HepG2 (cell line): ENCODE results near the gene AKAP10. TPM values are rescaled to one million over a fixed set of nuclear protein-coding genes. Genes with fewer than 3 reads are reported as not detected.

ENCODE experiments used
- ATAC-seq: fragments of 200-7000 bp; cut with Tn5 transposase; 3 replicates; pipeline ENCODE4 v1.9.1; 2020; ENCODE audit warnings: mild to moderate bottlenecking, moderate library complexity
- BruUV-seq: library from RNA; stranded (reverse); fragments of 400-500 nt; replicated peaks from 2 replicates; lab custom pipeline; 2021; lab: Mats Ljungman, UMichigan
- CTCF ChIA-PET: fragments of 300-600 bp; formaldehyde crosslinking; extraction: SDS; loops from one replicate; lab custom pipeline; 2021; ENCODE audit warnings: low total read pairs, inconsistent platforms, low intra/inter-chr PET ratio; lab: Yijun Ruan, JAX
- POLR2A ChIA-PET: fragments of 350-600 bp; sonication (Branson Sonifier 250); formaldehyde crosslinking; loops from one replicate; lab custom pipeline; 2020; ENCODE audit warnings: antibody characterized with exemption, inconsistent platforms; lab: Yijun Ruan, JAX
- DNase-seq: peaks from one replicate; pipeline ENCODE4 v3.0.0-alpha.2; 2015; ENCODE audit warnings: low spot score
- FAIRE-seq: peaks from 3 replicates; lab custom pipeline; 2011; peaks lifted over from hg19 to GRCh38; lab: Jason Lieb, UNC
- H2AFZ ChIP-seq: one replicate; pipeline ENCODE4 v1.6.1; 2011; ENCODE audit warnings: low read length, inconsistent platforms
- H3K27ac ChIP-seq: fragments of 300-600 bp; 3 replicates; pipeline ENCODE4 v1.8.0; 2011; ENCODE audit warnings: mixed run types, mild to moderate bottlenecking, mixed read lengths, low read length, inconsistent platforms; ENCODE audit not compliant: insufficient read depth; ENCODE audit errors: extremely low read length
- H3K27me3 ChIP-seq, 2 experiments: fragments of 200-600 bp in 1 of 2; 2 replicates in 1 of 2; 3 replicates in 1 of 2; pipeline versions ENCODE4 v1.6.0 to v1.8.0; 2011; ENCODE audit warnings: low read length in 2 of 2, mild to moderate bottlenecking in 2 of 2, moderate library complexity in 2 of 2, inconsistent platforms in 1 of 2; ENCODE audit not compliant: insufficient read depth in 2 of 2, control insufficient read depth in 1 of 2
- H3K36me3 ChIP-seq, 2 experiments: fragments of 200-600 bp in 1 of 2; replicated peaks in 1 of 2; 2 replicates in 1 of 2; 3 replicates in 1 of 2; pipeline versions ENCODE4 v1.5.1 to v1.8.0; 2011; ENCODE audit warnings: low read length in 2 of 2, inconsistent platforms in 1 of 2; ENCODE audit not compliant: insufficient read depth in 2 of 2, control insufficient read depth in 1 of 2
- H3K4me1 ChIP-seq: 2 replicates; pipeline ENCODE4 v1.5.1; 2012; ENCODE audit warnings: low read length, inconsistent platforms; ENCODE audit not compliant: insufficient read depth
- H3K4me2 ChIP-seq: 2 replicates; pipeline ENCODE4 v1.6.0; 2011; ENCODE audit warnings: low read depth, low read length, inconsistent platforms
- H3K4me3 ChIP-seq, 3 experiments: fragments of 200-600 bp in 1 of 3; sonication (generic), shearing (Covaris generic) in 1 of 3; replicated peaks in 1 of 3; 2 replicates each; pipeline ENCODE4 v1.5.1; 2011 to 2016; ENCODE audit warnings: low read length in 3 of 3, inconsistent platforms in 2 of 3, low read depth in 2 of 3, mild to moderate bottlenecking in 2 of 3, control low read depth in 1 of 3, mixed read lengths in 1 of 3; ENCODE audit not compliant: insufficient read depth in 1 of 3
- H3K79me2 ChIP-seq: one replicate; pipeline ENCODE4 v1.6.1; 2011; ENCODE audit warnings: low read length, inconsistent platforms; ENCODE audit not compliant: insufficient read depth
- H3K9ac ChIP-seq: 2 replicates; pipeline ENCODE4 v1.6.0; 2011; ENCODE audit warnings: mild to moderate bottlenecking, low read depth, low read length, inconsistent platforms; ENCODE audit not compliant: insufficient read depth
- H3K9me3 ChIP-seq: 2 replicates; pipeline ENCODE4 v1.5.1; 2012; ENCODE audit warnings: mild to moderate bottlenecking, low read length
- H4K20me1 ChIP-seq: 2 replicates; pipeline ENCODE4 v1.6.0; 2011; ENCODE audit warnings: inconsistent platforms, mild to moderate bottlenecking, low read length, moderate library complexity; ENCODE audit not compliant: insufficient read depth
- CSRNP1 ChIP-seq: sonication (generic); formaldehyde crosslinking; IDR thresholded peaks from 2 replicates; pipeline ENCODE4 v1.8.1; 2023; ENCODE audit warnings: mild to moderate bottlenecking, missing genetic modification reagents
- EEA1 ChIP-seq: sonication (generic); formaldehyde crosslinking; IDR thresholded peaks from 2 replicates; pipeline ENCODE4 v1.5.1; 2020; ENCODE audit warnings: mild to moderate bottlenecking, missing genetic modification reagents, borderline replicate concordance
- ETV5 ChIP-seq: IDR thresholded peaks from 2 replicates; pipeline ENCODE4 v1.6.1; 2018; ENCODE audit warnings: missing biosample characterization, missing genetic modification reagents, inconsistent platforms, borderline replicate concordance
- HMG20B ChIP-seq: conservative IDR thresholded peaks from 2 replicates; pipeline ENCODE4 v1.6.1; 2016; ENCODE audit warnings: missing genetic modification reagents, missing compliant biosample characterization
- MIER3 ChIP-seq: IDR thresholded peaks from 2 replicates; pipeline ENCODE4 v1.6.1; 2016; ENCODE audit warnings: missing compliant biosample characterization, borderline replicate concordance
- MXD4 ChIP-seq: IDR thresholded peaks from 2 replicates; pipeline ENCODE4 v1.6.1; 2016; ENCODE audit warnings: mild to moderate bottlenecking, missing biosample characterization, missing genetic modification reagents
- PHF21A ChIP-seq: sonication (generic); formaldehyde crosslinking; IDR thresholded peaks from 2 replicates; pipeline ENCODE4 v1.5.0; 2020; ENCODE audit warnings: mild to moderate bottlenecking, missing genetic modification reagents
- PITX1 ChIP-seq: sonication (generic); formaldehyde crosslinking; IDR thresholded peaks from 2 replicates; pipeline ENCODE4 v1.5.1; 2020; ENCODE audit warnings: mild to moderate bottlenecking, missing genetic modification reagents
- POLR2G ChIP-seq: fragments of 200-400 bp; formaldehyde crosslinking; IDR thresholded peaks from 2 replicates; pipeline ENCODE4 v1.6.1; 2018; ENCODE audit warnings: mild to moderate bottlenecking, low read depth, low read length, moderate library complexity
- STAT5B ChIP-seq: sonication (generic); formaldehyde crosslinking; IDR thresholded peaks from 2 replicates; pipeline ENCODE4 v1.4.0; 2020; ENCODE audit warnings: missing genetic modification reagents
- TFE3 ChIP-seq: IDR thresholded peaks from 2 replicates; pipeline ENCODE4 v1.6.1; 2016
- YEATS4 ChIP-seq: sonication (generic); formaldehyde crosslinking; IDR thresholded peaks from 2 replicates; pipeline ENCODE4 v1.4.0; 2020; ENCODE audit warnings: missing genetic modification reagents, borderline replicate concordance
- ZBTB7B ChIP-seq: sonication (generic); formaldehyde crosslinking; IDR thresholded peaks from 2 replicates; pipeline ENCODE4 v1.4.0; 2020; ENCODE audit warnings: missing genetic modification reagents
- ZKSCAN1 ChIP-seq: fragments of 150-350 bp; IDR thresholded peaks from 2 replicates; pipeline ENCODE4 v1.6.1; 2014; ENCODE audit warnings: low read length
- ZNF331 ChIP-seq: sonication (generic); formaldehyde crosslinking; IDR thresholded peaks from 2 replicates; pipeline ENCODE4 v1.4.0; 2020; ENCODE audit warnings: missing genetic modification reagents
- ZNF660 ChIP-seq: sonication (generic); formaldehyde crosslinking; IDR thresholded peaks from 2 replicates; pipeline ENCODE4 v1.5.1; 2020; ENCODE audit warnings: mild to moderate bottlenecking, low read depth, missing genetic modification reagents, borderline replicate concordance
- ZNF670 ChIP-seq: sonication (generic); formaldehyde crosslinking; IDR thresholded peaks from 2 replicates; pipeline ENCODE4 v1.8.0; 2022; ENCODE audit warnings: mild to moderate bottlenecking, missing genetic modification reagents, borderline replicate concordance
- ZNF773 ChIP-seq: sonication (generic); formaldehyde crosslinking; IDR thresholded peaks from 2 replicates; pipeline ENCODE4 v1.4.0; 2020; ENCODE audit warnings: missing genetic modification reagents, borderline replicate concordance
- ZNF879 ChIP-seq: sonication (generic); formaldehyde crosslinking; IDR thresholded peaks from 2 replicates; pipeline ENCODE4 v1.8.1; 2023; ENCODE audit warnings: missing genetic modification reagents
- WGBS: methylation state at CpG from one replicate; pipeline ENCODE4 v1.1.6; 2017; ENCODE audit warnings: low lambda C conversion rate; 5-methylcytosine and 5-hydroxymethylcytosine counted together
- in situ Hi-C: cut with HindIII; loops from 2 replicates; pipeline ENCODE4 v1.10.0; 2017; ENCODE audit warnings: low pct_unique_long_range_greater_than_20kb; ENCODE audit not compliant: extremely low pct_ligation_motif_present
- intact Hi-C: fragments of 100-400 bp; cut with micrococcal nuclease; formaldehyde crosslinking; loops from one replicate; pipeline ENCODE4 v1.10.0; 2022; ENCODE audit not compliant: unreplicated experiment
- polyA plus RNA-seq, 8 experiments: library from polyadenylated mRNA; depleted of rRNA in 3 of 8; stranded (reverse) in 7 of 8; unstranded in 1 of 8; fragments of >200 nt; fragmentation: Illumina TruSeq in 4 of 8; extraction: Trizol in 4 of 8; gene quantifications; 2 replicates each; pipeline versions ENCODE4 v1.2.1 to v1.2.3, GENCODE V29; 2011 to 2016; ENCODE audit warnings: low read depth in 4 of 8, missing spikeins in 1 of 8, mixed read lengths in 1 of 8; ENCODE audit not compliant: insufficient read depth in 1 of 8
- total RNA-seq, 5 experiments: library from RNA; depleted of rRNA; stranded (reverse); fragments of >200 nt; fragmentation: Illumina TruSeq; extraction: Trizol; gene quantifications; 2 replicates each; pipeline ENCODE4 v1.2.3, GENCODE V29; 2016; ENCODE audit warnings: low read depth in 1 of 5

Gene AKAP10
- total and polyA plus RNA-seq, 2 of the 13 experiments (the other 11 are each of a cell fraction or from before 2014, with no cell fraction given): 17.6 to 21.7 TPM

- ChIA-PET CTCF (no interaction called here), POLR2A (no interaction called here)
- no peak overlapping the region for H3K4me3 ChIP-seq
- H3K27me3 ChIP-seq: no peaks in the 10 kb centered on the region; a peak in 1 of 5 replicates
- peaks cover 2% of the 10 kb centered on the region; the same call in 1 of the 2 replicates for H4K20me1 ChIP-seq
- WGBS: 95% methylated on average over 2 of the region's 2 CpGs
- H3K9ac ChIP-seq: no peak overlapping the region
- H3K4me2 ChIP-seq: no peak overlapping the region
- peaks cover 2 to 21% of the 10 kb centered on the region in 2 experiments for H3K36me3 ChIP-seq
- DNase-seq (no peak), FAIRE-seq (no peak), ATAC-seq (no peak)
- no peak for TF ChIP-seq CSRNP1 (CRISPR knock-in tag)
- no peak for TF ChIP-seq ZNF331 (CRISPR knock-in tag)
- no peak for TF ChIP-seq ZBTB7B
- TF ChIP-seq PHF21A (CRISPR knock-in tag): no peak
- no peak for TF ChIP-seq ZNF879
- TF ChIP-seq YEATS4 (CRISPR knock-in tag): no peak
- TF ChIP-seq HMG20B (CRISPR knock-in tag): no peak
- TF ChIP-seq MIER3 (CRISPR knock-in tag): no peak
- TF ChIP-seq EEA1 (CRISPR knock-in tag): no peak
- no peak for TF ChIP-seq POLR2G
- no peak for TF ChIP-seq PITX1 (CRISPR knock-in tag)
- no peak for TF ChIP-seq MXD4
- TF ChIP-seq ETV5: no peak
- TF ChIP-seq ZNF660 (CRISPR knock-in tag): no peak
- TF ChIP-seq TFE3 (CRISPR knock-in tag): no peak
- no peak for TF ChIP-seq ZNF670 (CRISPR knock-in tag)
- no peak for TF ChIP-seq ZNF773 (CRISPR knock-in tag)
- TF ChIP-seq ZKSCAN1: no peak
- no peak for TF ChIP-seq STAT5B
- peaks cover 25% of the 10 kb centered on the region for H3K4me1 ChIP-seq
- no TSS peak for BruUV-seq
- no peaks in the 10 kb centered on the region for H3K9me3 ChIP-seq
- in situ Hi-C loops (no loop called here), intact Hi-C loops (no loop called here)
- no peak overlapping the region for H3K27ac ChIP-seq
- peaks cover 68% of the 10 kb centered on the region for H3K79me2 ChIP-seq
- no peak overlapping the region for H2AFZ ChIP-seq
These were observed 4.5 kb downstream of the AKAP10 start for GRCh38 chr17:19973156-19973555.
